ENCODE results near the gene PLCH2.

- TF ChIP-seq GATA2 (IDR thresholded peaks at IDR 0.05; ENCODE audit: low read depth, low read length) (no peak), GATA3 (IDR thresholded peaks at IDR 0.05; ENCODE audit: low read depth, low read length) (no peak)
Observed at GRCh38 chr1:2523891-2524609, 48.0 kb downstream of the PLCH2 start.

Measured in SH-SY5Y (cell line).